Suprapubic skin (tissue), 4 donors: ENCODE results near the gene TBC1D24. TPM values are rescaled to one million over a fixed set of nuclear protein-coding genes. Genes with fewer than 3 reads are reported as not detected.
"Not testable (repeated sequence)": the region's sequence is repeated elsewhere in the genome, so short reads cannot be mapped to it uniquely, and the experiment has no call there.

Experiments
- DNase-seq, 2 donors: peaks; one replicate each; pipeline ENCODE4 v3.0.0-alpha.2; 2019; ENCODE audit warnings: low spot score in 2 of 2
- H3K27ac ChIP-seq: fragments of 200-600 bp; sonication (generic); one replicate; pipeline ENCODE4 v1.5.1; 2019
- H3K27me3 ChIP-seq: fragments of 200-600 bp; sonication (generic); one replicate; pipeline ENCODE4 v1.5.1; 2019
- H3K36me3 ChIP-seq: fragments of 200-600 bp; sonication (generic); one replicate; pipeline ENCODE4 v1.5.1; 2019
- H3K4me1 ChIP-seq: fragments of 200-600 bp; sonication (generic); one replicate; pipeline ENCODE4 v1.5.1; 2019
- H3K4me3 ChIP-seq: fragments of 200-600 bp; sonication (generic); one replicate; pipeline ENCODE4 v1.5.1; 2019; ENCODE audit warnings: mild to moderate bottlenecking
- H3K9me3 ChIP-seq: fragments of 200-600 bp; sonication (generic); one replicate; pipeline ENCODE4 v1.5.1; 2019
- EP300 ChIP-seq: sonication (generic); formaldehyde crosslinking; IDR thresholded peaks from one replicate; pipeline ENCODE4 v1.6.1; 2017; ENCODE audit warnings: antibody characterized with exemption
- POLR2A ChIP-seq, 2 donors: fragments of 450-650 bp; IDR thresholded peaks; one replicate each; pipeline ENCODE4 v1.6.1; 2017; ENCODE audit warnings: antibody characterized with exemption in 2 of 2, mild to moderate bottlenecking in 2 of 2, moderate library complexity in 2 of 2
- POLR2AphosphoS5 ChIP-seq, 3 donors: sonication (generic); formaldehyde crosslinking; IDR thresholded peaks; one replicate each; pipeline ENCODE4 v1.6.1; 2017; ENCODE audit warnings: antibody characterized with exemption in 3 of 3
- WGBS: methylation state at CpG from one replicate; pipeline ENCODE4 v1.1.5; 2018; 5-methylcytosine and 5-hydroxymethylcytosine counted together
- total RNA-seq, 4 donors: library from RNA; depleted of rRNA; stranded (reverse); fragments of >200 nt; gene quantifications; one replicate each; pipeline ENCODE4 v1.1.0, GENCODE V29; 2016
- TF ChIP-seq, protein P1 (sequence below), 2 donors: fragments of 200-600 bp in 1 of 2; fragments of 450-650 bp in 1 of 2; sonication (generic) in 1 of 2; IDR thresholded peaks; one replicate each; pipeline ENCODE4 v1.5.1; 2016 to 2019; ENCODE audit warnings: antibody characterized with exemption in 2 of 2, mild to moderate bottlenecking in 1 of 2, moderate library complexity in 1 of 2

TBC1D24 gene
- total RNA-seq, 4 donors from 2014 or later: 10.8 to 23.6 (median 16.5) TPM

- 3% methylated on average over 31 of the region's 37 CpGs for WGBS
- Histone ChIP-seq H3K4me1 (peaks cover 28% of the 10 kb centered on the region), H3K27me3 (no peaks in the 10 kb centered on the region), H3K27ac (peak overlapping the region; percentile 92), H3K36me3 (peaks cover 20% of the 10 kb centered on the region), H3K9me3 (no peaks in the 10 kb centered on the region), H3K4me3 (peak overlapping the region; percentile 55)
- TF ChIP-seq POLR2A (IDR thresholded peaks at IDR 0.05): peak; percentile 12 to 30
- TF ChIP-seq, protein P1, sequence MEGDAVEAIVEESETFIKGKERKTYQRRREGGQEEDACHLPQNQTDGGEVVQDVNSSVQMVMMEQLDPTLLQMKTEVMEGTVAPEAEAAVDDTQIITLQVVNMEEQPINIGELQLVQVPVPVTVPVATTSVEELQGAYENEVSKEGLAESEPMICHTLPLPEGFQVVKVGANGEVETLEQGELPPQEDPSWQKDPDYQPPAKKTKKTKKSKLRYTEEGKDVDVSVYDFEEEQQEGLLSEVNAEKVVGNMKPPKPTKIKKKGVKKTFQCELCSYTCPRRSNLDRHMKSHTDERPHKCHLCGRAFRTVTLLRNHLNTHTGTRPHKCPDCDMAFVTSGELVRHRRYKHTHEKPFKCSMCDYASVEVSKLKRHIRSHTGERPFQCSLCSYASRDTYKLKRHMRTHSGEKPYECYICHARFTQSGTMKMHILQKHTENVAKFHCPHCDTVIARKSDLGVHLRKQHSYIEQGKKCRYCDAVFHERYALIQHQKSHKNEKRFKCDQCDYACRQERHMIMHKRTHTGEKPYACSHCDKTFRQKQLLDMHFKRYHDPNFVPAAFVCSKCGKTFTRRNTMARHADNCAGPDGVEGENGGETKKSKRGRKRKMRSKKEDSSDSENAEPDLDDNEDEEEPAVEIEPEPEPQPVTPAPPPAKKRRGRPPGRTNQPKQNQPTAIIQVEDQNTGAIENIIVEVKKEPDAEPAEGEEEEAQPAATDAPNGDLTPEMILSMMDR (IDR thresholded peaks at IDR 0.05): no peak
- peak in 1 of 3 donors; percentile 42 for TF ChIP-seq POLR2AphosphoS5 (IDR thresholded peaks at IDR 0.05)
- peak; percentile 91 to 93 for DNase-seq
Measured at GRCh38 chr16:2532494-2533141, 57.7 kb downstream of the TBC1D24 start.

DNA sequence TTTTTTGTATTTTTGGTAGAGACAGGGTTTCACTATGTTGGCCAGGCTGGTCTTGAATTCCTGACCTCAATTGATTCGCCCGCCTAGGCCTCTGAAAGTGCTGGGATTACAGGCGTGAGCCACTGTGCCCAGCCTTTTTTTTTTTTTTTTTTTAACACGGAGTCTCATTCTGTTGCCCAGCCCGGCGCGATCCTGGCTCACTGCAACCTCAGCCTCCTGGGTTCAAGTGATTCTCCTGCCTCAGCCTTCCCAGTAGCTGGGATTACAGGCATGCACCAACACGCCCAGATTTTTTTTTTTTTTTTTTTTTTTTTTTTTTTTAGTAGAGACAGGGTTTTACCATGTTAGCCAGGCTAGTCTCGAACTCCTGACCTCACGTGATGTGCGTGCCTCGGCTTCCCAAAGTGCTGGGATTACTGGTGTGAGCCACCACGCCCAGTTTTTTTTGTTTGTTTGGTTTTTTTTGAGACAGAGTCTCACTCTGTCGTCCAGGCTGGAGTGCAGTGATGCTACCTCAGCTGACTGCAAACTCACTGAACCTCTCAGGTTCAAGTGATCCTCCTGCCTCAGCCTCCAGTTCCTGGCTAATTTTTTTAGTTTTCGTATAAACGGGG lies 58.3 kb downstream of the TBC1D24 start:
- H3K9me3 ChIP-seq, DNase-seq, H3K27me3 ChIP-seq: not testable (repeated sequence)
- WGBS: 26% methylated on average over 15 of the region's 16 CpGs
- Histone ChIP-seq H3K4me3 (peak overlapping the region; percentile 55), H3K27ac (peak overlapping the region; percentile 92), H3K4me1 (peaks cover 28% of the 10 kb centered on the region), H3K36me3 (peaks cover 14% of the 10 kb centered on the region)

DNA sequence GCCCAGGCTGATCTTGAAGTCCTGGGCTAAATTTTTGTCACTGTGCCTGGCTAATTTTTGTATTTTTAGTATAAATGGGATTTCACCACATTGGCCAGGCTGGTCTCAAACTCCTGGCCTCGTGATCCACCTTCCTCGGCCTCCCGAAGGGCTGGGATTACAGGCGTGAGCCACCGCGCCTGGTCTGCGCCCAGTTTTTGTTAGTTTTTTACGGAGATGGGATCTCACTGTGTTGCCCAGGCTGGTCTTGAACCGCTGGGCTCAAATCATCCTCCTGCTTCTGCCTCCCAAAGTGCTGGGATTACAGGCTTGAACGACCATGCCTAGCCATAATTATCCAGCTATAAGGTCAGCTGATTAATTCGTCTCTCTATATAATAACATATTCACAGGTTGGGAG lies 59.0 kb downstream of the TBC1D24 start:
- Histone ChIP-seq H3K4me1 (peaks cover 32% of the 10 kb centered on the region), H3K27me3 (no peaks in the 10 kb centered on the region), H3K36me3 (peaks cover 7% of the 10 kb centered on the region), H3K9me3 (no peaks in the 10 kb centered on the region), H3K27ac (no peak overlapping the region), H3K4me3 (no peak overlapping the region)
- no peak for DNase-seq
- no peak for TF ChIP-seq POLR2AphosphoS5 (IDR thresholded peaks at IDR 0.05)
- no peak for TF ChIP-seq POLR2A (IDR thresholded peaks at IDR 0.05)
- TF ChIP-seq, protein P1 (IDR thresholded peaks at IDR 0.05): no peak
- no peak for TF ChIP-seq EP300
- 86% methylated on average over 11 of the region's 11 CpGs for WGBS

GRCh38 chr16:2534335-2534734 lies 59.4 kb downstream of the TBC1D24 start:
- not testable (repeated sequence) for H3K27ac ChIP-seq, H3K27me3 ChIP-seq, H3K4me3 ChIP-seq, H3K36me3 ChIP-seq, DNase-seq, H3K9me3 ChIP-seq
- peaks cover 36% of the 10 kb centered on the region for H3K4me1 ChIP-seq
- WGBS: 86% methylated on average over 5 of the region's 5 CpGs

DNA sequence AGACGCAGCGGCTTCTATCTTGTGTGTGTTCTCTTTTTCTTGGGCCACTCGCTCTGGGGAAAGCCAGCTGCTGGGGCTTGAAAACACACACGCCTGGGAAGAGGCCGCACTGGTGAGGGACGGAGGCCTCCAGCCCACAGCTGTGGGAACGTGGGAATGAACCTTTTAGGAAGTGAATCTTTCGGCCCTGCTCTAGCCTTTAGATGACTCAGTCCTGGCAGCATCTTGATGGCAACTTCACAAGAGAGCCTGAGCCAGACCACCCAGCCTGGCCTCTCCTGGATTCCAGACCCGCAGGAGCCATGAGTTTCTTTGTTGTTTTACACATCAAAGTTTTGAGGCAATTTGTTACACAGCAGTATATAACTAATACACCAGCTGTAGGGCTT lies 60.7 kb downstream of the TBC1D24 start:
- WGBS: 56% methylated on average over 8 of the region's 9 CpGs
- Histone ChIP-seq H3K4me1 (peaks cover 48% of the 10 kb centered on the region), H3K9me3 (no peaks in the 10 kb centered on the region), H3K4me3 (no peak overlapping the region), H3K36me3 (no peaks in the 10 kb centered on the region), H3K27me3 (no peaks in the 10 kb centered on the region), H3K27ac (peak overlapping the region; percentile 85)
- TF ChIP-seq POLR2AphosphoS5 (IDR thresholded peaks at IDR 0.05) (no peak), EP300 (no peak), POLR2A (IDR thresholded peaks at IDR 0.05) (no peak)
- TF ChIP-seq, protein P1 (IDR thresholded peaks at IDR 0.05): no peak
- peak in 1 of 2 donors; percentile 80 for DNase-seq

DNA sequence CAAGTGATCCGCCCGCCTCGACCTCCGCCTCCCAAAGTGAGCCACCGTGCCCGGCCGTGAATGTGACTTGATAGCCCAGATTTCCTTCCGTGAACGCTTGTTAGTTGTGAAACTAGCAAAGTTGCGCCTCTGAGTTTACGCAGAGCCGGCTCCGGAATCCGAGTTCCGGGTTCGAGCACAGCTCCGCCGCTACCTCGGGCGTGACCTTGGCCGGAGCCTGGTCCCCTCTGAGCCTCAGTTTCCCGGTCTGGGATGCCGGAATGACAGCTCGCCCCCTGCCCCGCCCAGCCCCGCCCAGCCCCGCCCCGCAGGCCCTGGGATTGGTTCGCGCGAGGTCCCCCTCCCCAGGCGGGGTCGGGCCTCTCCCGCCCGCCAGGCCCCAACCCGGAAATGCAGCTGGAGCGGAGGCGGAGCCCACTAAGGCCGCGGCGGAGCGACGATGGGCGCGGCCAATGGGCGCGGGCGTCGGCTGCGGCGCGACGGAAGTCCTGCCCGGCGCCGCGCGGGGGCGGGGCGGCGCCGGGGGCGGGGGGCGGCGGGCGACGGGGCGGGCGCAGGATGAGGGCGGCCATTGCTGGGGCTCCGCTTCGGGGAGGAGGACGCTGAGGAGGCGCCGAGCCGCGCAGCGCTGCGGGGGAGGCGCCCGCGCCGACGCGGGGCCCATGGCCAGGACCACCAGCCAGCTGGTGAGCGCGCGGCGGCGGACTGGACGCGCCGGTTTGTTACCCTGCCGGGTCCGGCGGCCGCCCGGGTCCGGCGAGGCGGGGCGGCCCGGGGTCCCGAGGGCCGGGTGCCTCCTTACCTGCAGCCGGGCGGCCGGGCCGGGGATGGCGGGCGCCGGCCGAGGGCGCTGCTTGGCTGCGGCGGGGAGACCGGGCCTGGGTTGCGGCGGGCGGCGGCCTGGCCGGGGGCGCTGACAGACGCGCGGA lies 62.8 kb downstream of the TBC1D24 start, which contains the start of gene PDPK1:
TSS of gene PDPK1 (plus strand) at position 571 of the 929 bp plus-strand sequence. CDS start at position 663, 92 bp downstream.
- Histone ChIP-seq H3K36me3 (no peaks in the 10 kb centered on the region), H3K4me1 (peaks cover 49% of the 10 kb centered on the region), H3K4me3 (peak within 1 kb of the TSS; percentile 64), H3K27ac (peak within 1 kb of the TSS; percentile 85), H3K9me3 (no peaks in the 10 kb centered on the region), H3K27me3 (no peaks in the 10 kb centered on the region)
- DNase-seq: peak; percentile 94 to 96
- TF ChIP-seq POLR2AphosphoS5 (IDR thresholded peaks at IDR 0.05) (no peak), POLR2A (IDR thresholded peaks at IDR 0.05) (peak in 1 of 2 donors; percentile 48)
- 0% methylated on average over 4 of the region's 126 CpGs for WGBS

GRCh38 chr16:2539192-2539844 lies 64.4 kb downstream of the TBC1D24 start:
- peak overlapping the region; percentile 64 for H3K4me3 ChIP-seq
- H3K27me3 ChIP-seq, H3K9me3 ChIP-seq, H3K36me3 ChIP-seq, H3K27ac ChIP-seq, DNase-seq: not testable (repeated sequence)
- peaks cover 49% of the 10 kb centered on the region for H3K4me1 ChIP-seq
- 80% methylated on average over 24 of the region's 24 CpGs for WGBS
